HG03196 (cell line): ENCODE measurements around the gene GGN.
"Not testable (repeated sequence)": the region's sequence is repeated elsewhere in the genome, so short reads cannot be mapped to it uniquely, and the experiment has no call there.

ENCODE experiments used
- ATAC-seq: cut with Tn5 transposase; IDR thresholded peaks from one replicate; pipeline ENCODE4 v1.9.1; 2021; ENCODE audit not compliant: unreplicated experiment

Gene GGN

GRCh38 chr19:38362946-38363688, 24.7 kb downstream of the GGN start:
- ATAC-seq, result not testable (repeated sequence)

GRCh38 chr19:38362076-38362945, 25.5 kb downstream of the GGN start:
- no peak for ATAC-seq

DNA sequence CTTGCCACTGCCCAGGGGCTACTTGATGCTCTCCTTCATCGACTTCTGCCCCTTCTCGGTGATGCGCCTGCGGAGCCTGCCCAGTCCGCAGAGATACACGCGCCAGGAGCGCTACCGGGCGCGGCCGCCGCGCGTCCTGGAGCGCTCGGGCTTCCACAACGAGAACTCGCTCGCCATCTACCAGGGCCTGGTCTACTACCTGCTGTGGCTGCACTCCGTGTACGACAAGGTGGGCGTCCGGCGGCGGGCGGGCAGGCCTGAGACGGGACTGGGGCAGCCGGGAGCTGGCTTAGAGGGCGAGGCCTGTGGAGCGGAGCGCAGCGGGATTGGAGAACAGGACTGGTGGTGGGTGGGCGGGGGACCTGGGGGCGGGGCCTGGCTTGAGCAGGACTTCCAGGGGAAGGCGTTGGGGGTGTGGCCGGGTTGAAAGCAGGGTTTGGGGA, 26.2 kb downstream of the GGN start:
- ATAC-seq, result no peak

DNA sequence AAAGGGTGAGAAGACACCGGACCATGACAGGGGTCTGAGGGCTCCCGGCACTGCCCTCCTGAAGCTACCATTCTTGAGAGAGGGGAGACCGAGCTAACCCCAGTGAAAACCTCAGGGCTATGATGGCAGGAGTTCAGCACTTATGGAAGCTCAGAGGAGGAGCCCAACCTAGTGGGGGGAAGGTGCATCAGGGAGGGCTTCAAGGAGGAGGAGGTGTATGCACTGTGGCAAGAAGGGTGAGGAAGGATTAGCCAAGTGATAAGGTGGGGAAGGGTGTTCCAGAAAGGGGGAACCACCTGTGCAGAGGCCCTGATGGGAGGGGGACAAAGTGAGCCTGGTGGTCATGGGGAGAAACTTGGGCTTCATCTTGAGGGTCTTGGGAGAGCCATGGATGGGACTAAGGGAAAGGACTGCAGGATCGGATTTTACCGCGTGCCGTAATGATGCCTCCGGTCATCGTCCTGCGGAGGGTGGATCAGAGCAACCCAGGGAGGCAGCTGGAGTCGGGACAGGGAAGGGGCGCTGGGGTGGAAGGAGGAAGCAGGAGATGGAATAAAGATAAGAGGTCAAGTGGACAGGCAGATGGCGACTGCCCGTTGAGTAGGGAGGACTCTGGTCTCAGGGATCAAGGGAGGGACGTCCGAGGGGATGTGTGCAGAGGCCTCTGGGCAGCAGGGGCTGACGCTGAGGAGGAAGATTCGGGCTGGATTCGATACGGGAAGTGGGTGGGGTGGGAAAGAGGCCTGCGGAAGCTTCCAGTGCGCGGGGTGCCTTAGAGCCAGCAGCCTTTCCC, 26.8 kb downstream of the GGN start:
- no peak for ATAC-seq

GRCh38 chr19:38360351-38360750, 27.5 kb downstream of the GGN start:
- ATAC-seq, result no peak

- ATAC-seq, result no peak
Observed at GRCh38 chr19:38359242-38360021, 28.4 kb downstream of the GGN start.

DNA sequence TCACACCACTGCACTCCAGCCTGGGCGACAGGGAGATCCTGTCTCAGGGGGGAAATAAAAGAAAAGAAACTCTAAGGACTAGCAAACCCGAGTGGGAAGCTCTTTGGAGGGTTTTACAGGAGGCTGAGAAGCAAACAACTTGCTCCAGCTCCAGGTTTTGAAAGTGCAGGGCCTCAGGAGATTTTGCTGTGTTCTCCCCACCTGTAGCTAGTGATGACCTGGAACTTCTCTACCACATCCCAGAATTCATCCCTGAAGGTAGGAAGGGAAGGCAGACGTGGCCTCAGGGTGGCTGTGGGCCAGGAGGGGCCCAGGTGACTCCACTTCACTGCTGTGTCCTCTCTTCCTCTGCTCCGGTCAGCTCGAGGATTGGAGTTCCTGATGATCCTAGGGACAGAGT, 29.8 kb downstream of the GGN start:
- ATAC-seq, result no peak

GRCh38 chr19:38355728-38356725, 31.8 kb downstream of the GGN start:
- no peak for ATAC-seq

GRCh38 chr19:38352611-38353010, 35.2 kb downstream of the GGN start:
- ATAC-seq, result no peak

GRCh38 chr19:38351865-38352395, 35.9 kb downstream of the GGN start:
- ATAC-seq, result no peak

GRCh38 chr19:38350883-38351282, 37.0 kb downstream of the GGN start:
- ATAC-seq, result no peak

DNA sequence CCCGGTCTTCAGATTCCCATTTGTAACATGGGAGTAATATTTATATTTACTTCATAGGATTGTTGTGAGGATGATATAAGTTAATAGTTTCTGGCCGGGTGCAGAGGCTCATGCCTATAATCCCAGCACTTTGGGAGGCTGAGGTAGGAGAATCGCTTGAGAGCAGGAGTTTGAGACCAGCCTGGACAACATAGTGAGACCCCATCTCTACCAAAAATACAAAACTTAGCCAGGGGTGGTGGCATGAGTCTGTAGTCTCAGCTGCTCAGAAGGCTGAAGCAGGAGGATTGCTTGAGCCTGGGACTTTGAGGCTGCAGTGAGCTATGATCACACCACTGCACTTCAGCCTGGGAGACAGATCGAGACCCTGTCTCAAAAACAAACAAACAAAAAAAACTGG, 41.0 kb downstream of the GGN start:
- no peak for ATAC-seq

- ATAC-seq, result no peak
Observed at GRCh38 chr19:38340927-38341326, 46.9 kb downstream of the GGN start.

- not testable (repeated sequence) for ATAC-seq
Observed at GRCh38 chr19:38339011-38339410, 48.8 kb downstream of the GGN start.

GRCh38 chr19:38337360-38337653, 50.5 kb downstream of the GGN start:
- no peak for ATAC-seq

DNA sequence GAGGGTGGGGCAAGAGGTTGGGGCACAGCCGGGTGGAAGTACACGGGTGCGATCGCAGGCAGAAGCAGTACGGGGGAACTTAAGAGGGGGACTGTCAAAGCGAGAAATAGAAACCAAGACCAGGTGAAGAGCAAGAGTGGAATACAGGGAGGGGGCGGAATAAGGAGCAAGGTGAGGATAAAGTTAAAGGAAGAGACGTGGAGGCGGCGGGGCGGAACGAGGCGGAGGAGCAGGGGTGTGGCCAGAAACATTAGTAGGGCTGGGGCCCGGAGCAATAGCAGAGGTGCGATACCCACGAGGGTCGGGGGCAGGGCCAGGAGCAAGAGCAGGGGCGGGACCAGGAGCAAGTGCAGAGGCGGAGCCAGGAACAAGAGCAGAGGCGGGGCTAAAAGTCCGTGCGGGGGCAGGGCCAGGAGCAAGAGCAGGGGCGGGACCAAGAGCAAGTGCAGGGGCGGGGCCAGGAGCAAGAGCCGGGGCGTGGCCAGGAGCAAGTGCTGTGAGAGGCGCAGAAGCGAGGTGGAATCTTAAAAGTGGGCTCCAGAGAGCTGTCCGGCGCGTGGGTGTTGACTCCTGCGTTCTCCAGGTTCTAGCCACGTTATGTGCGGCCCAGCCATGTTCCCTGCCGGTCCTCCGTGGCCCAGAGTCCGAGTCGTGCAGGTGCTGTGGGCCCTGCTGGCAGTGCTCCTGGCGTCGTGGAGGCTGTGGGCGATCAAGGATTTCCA, 51.0 kb downstream of the GGN start:
- ATAC-seq, result peak; percentile 56

DNA sequence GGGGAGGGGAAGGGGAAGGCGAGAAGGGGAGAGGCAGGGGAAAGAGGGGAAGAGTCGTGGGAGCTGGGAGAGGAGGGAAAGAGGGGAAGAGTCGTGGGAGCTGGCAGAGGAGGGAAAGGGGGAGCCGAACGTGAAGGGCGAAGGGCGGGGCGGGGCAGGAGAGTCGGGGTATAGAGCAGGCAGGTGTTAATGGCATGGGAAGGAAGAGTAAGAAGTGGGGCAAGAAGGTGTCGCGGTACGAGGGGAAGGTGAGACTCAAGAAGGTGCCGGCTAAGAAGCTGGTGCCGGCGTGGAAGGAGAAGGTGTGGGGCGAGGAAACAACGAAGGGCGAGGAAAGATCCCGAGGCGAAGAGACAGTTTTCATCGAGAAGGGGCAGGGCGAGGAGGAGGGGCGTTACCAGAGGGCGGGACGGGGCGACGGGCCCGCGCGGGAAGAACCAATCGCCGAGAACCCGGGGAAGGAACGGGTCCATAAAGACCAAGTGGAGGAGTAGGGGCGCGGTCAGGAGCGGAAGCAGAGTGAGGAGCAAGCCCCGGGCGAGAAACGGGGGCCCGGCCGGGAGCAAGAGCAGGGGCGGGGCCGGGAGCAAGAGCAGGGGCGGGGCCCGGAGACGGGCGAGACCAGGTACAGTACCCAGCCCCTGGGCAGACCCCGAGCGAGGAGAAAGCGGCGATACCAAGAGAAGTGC, 51.7 kb downstream of the GGN start:
- peak; percentile 59 for ATAC-seq
